Stimulated activated CD4-positive, alpha-beta T cell treated with anti-CD3 and anti-CD28 coated beads, TNF-alpha, amount 100 ng/mL, for 48 hours (primary cell): Measurements from ENCODE around the gene ARL6IP4.

Experiments
- DNase-seq, 3 donors: peaks; one replicate each; pipeline ENCODE4 v3.0.0-alpha.2; 2020; ENCODE audit warnings: low read depth in 3 of 3

Gene ARL6IP4

DNA sequence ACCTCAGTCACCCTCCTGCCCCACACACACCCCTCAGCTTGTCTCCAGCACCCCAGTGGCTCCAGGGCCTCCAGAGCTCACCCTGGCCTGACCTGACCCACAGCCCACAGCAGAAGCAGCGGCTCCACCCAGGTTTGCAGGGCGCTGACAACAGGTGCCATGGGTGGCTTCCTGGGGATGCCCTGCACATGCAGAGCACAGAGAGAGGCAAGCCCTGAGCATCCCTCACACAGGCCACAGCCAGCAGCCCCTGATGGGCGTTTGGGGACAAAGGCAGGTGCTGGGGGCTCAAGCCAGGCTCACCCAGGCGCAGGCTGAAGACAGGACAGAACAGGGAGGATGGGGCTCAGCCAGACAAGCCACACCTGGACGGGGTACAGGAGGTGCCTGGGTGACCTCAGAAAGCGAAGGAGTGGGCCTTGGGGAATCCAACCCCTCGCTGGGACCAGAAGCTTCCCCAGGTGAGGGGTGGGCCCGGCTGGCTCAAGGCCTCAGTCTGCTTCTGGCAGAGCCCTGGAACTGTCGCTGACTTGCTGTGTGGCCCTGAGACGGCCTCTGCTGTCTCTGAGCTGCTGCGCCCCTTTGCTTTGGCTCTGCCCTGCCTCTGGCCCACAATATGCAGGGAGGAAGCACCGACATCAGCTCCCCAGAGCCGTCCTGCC, 10.6 kb downstream of the ARL6IP4 start:
- DNase-seq: no peak

DNA sequence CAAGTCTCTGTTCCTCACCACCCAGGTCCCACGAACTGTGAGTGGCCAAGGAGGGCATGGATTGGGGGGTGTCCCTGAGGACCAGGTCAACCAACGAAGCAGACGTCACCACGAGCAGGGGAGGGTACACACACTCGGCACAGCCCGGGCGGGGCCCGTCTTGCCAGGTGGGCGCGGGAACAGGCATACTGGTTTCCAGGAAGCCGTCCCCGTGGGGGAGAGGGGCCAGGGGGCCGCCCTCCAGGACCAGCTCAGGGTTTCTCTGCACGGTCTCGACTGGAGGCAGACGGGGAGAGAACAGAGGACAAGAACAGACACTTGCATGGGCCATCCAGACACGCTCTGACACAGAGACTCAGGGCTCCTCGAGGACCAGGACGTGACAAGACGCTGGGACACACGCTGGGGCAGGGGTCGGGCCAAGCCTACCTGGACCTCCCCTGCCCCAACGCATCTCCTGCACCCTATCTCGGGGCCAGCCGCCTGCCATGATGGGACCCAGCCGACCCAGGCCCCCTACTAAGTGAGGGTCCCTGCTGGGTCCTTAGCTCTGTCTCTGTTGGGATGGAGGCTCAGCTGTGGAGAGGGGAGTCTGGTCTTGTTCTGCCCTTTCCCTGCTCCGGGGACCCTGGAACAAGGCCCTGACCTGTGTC, 11.3 kb downstream of the ARL6IP4 start:
- DNase-seq: no peak

DNA sequence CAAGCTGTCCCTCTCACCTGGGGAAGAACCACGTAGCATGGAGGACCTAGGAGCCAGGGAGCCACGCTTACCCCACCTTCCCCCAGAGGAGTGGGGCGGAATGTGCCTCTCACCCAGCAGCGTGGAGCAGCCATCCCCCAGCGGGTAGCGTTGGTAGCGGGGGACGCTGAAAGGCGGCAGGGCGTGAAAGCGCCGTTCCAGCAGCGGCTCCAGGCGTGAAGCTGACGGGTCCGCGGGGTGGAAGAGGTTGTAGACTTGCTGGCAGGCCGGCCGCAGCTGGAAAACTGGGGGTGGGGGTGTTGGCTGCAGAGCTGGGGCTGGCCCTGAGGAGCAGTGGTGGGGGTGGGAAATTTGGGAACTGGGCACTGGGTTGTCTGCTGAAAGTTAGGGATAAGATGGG, 11.9 kb downstream of the ARL6IP4 start:
- DNase-seq: no peak

DNA sequence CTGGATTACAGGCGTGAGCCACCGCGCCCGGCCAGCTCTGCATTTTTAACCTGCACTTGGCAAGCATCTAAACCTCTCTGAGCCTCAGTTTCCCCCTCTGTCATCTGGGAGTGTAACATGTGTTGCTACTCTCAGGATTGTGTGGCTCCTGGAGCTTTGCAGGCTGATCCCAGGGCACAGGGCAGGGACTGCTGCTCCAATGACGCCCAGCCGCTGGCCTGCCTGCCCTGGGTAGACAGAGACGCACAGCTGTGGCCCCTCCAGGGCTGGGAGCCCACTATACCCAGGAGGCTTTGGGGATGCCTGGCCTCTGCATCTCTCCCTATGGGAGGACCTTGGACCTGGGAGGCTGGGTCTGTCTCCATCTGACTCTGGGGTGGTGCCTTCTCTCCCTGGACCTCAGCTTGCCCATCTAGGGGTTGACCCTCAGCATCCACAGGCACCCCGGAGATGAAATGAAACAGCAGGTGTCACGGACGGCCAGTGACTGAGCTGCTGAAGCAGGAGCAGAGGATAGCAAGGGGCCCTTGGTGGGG, 13.7 kb downstream of the ARL6IP4 start:
- no peak for DNase-seq

DNA sequence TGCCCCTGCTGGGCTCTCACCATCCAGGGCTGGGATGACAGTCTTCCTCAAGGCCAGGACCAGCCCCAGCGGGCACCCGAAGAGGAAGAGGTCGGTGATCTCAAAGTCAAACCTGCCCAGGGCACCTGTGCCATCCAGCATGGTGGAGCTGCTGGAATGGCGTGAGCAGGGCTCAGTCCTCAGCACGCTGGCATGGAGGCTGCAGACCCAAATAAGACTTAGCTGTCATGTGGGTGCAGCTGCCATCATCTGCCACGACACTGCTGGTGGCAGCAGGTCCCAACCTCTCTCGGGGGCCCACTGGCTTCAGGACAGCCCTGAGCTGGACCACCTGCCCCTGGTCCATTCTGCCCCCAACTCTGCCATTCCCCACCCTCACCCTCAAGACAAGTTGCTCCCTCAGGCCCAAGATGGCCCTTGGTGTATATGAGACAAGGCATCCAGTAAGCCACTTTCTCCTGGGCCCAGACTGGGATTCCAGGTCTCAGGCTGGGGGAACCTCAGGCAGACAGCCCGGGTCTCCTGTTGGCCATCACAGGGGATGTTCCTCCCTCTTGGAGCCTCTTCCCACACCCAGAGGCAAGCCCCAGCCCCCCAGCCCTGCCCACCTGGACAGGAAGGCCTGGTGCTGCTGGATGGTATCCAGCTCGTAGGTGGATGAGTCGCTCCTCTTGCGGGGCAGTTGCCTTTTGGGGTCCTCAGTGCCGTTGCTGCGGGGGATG, 14.5 kb downstream of the ARL6IP4 start:
- DNase-seq: no peak

DNA sequence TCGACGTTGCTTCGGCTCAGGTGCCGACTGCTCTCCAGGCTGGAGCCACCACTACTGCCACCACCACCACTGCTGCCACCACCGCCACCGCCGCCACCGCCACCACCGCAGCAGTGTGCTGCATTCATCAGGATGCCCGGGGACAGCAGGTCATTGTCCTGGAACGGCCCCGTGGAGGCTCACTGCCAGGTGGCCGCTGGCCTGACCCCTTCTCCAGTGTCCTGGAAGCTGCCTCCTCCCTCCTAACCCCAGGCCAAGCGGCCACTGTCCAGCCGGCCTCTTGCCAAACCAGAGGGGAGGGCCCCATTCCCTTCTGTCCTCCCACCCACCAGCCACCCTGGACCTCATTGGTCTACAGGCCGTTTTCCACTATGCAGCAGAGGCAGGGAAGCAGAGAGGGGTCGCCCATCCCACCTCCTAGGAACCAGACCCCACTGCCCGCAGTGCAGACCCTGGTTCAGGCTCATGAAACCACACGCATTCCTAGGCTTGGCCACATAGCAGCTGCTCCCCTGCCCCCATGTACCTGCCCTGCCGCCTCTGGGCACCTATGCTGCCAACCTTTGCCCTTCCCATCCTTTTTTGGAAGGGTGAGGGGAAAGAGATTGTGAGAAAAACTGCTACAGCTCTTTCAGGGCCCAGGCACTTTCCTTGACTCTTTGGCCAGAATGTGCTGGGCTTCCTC, 15.2 kb downstream of the ARL6IP4 start:
- no peak for DNase-seq

DNA sequence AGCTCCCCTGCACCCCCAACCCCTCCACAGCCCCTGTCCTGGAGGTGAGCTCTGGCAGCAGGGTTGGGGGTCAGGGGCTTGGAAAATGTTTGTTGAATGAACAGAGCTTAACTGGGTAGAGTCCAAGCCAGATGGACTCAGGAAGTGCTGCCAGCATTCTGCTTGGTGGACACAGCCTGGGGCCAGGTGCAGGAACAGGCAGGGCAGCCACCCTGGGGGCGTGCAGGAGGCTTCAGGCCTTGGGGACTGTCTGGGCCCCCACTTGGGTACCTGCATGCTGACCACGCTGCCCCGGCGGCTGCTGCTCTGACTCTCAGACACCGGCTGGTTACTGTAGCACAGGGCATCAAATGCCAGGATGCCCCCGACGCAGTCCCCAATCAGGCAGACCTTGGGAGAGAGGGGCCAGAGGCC, 15.7 kb downstream of the ARL6IP4 start:
- DNase-seq: no peak

DNA sequence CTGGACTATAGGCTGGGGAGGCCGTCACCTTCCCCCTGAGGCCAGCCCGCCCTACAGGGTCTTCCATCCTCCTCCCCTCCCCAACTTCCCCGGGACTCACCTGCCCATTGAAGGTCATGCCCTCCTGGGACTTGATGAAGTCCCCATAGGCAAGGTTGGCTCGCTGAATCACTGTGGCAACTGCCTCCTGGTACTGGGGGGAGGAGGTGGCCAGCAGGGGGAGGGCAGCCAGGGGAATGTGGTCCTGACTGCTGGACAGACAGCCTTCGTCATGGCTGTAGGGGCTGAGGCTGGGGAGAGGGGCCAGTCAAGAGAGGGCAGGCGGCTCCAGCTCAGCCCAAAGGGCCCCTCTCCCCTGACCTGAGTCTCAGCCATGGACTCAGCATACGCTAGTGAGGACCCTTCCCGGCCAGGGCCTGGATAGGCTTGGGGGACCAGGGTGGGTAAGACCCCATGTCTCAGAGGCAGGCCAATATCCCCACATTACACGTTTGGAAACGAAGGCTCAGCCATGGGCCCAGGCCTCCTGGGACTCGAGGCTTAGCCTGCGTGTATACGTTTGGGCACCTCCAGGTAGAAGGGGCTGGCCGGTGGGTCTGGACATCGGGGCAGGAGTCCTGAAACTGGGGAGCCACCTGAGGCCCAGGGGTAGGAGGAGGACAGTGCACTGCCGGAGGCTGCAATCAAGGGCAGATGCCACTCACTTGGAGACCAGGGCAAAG, 16.3 kb downstream of the ARL6IP4 start:
- no peak for DNase-seq

DNA sequence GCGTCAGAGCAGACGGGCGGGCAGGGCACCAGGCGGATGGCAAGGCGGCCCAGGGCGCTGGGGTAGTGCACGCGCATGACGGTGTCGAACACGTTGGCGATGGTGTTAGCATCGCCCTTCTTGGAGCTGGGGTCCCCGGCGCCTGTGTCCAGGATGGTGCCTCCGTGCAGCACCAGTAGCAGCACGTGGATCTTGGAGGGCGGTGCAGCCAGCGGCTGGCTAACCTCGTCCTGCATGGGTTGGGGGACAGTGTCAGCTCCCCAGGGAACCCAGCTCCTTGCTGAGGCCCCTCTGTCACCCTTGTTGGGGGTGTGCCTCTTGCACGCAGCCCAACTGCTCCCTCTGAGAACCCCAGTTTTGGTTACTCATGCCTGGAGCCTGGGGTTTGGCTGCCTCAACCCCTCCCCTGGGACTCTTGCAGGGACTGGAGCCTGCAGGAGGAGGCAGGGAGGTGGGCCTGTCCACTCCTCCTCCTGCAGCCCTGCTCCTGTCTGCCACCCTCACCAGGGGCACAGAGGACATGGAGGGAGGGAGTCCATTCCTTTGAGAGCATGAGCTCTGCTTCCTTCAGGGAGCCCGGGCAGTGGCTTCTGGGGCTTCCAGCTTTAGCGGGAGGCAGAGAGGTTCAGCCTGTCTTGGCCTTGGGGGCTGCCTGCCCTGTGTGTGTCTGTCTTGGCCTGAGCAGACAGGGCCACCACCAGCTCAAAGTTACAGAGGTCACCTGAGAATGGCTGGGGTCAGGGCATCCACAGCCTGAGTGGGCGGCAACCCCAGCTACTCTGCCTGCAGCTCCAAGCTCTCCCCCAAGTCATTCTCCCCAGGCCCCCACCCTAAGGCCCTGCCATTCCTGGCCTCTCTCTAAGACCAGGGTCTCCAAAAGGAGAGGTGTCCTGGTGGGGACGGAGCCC, 17.1 kb downstream of the ARL6IP4 start:
- DNase-seq: no peak

DNA sequence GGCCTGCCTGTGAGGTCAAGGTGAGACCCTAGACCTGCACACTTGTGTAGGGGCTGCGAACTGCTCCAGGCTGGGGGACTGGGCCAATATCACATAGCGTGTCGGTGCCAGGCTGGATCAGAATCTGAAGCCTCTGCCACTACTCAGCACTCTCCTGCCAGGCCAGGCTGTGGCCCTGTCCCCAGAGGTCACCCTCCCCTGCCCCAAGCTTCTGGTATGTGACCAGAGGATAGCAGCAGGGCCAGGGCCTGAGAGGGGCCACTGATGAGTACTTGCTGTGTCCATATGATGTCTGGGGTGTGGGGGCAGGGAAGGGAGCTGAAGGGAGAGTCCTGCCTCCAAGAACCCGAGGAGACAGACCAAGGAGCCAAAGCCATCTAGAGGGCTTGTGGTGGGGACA, 17.8 kb downstream of the ARL6IP4 start:
- no peak for DNase-seq

DNA sequence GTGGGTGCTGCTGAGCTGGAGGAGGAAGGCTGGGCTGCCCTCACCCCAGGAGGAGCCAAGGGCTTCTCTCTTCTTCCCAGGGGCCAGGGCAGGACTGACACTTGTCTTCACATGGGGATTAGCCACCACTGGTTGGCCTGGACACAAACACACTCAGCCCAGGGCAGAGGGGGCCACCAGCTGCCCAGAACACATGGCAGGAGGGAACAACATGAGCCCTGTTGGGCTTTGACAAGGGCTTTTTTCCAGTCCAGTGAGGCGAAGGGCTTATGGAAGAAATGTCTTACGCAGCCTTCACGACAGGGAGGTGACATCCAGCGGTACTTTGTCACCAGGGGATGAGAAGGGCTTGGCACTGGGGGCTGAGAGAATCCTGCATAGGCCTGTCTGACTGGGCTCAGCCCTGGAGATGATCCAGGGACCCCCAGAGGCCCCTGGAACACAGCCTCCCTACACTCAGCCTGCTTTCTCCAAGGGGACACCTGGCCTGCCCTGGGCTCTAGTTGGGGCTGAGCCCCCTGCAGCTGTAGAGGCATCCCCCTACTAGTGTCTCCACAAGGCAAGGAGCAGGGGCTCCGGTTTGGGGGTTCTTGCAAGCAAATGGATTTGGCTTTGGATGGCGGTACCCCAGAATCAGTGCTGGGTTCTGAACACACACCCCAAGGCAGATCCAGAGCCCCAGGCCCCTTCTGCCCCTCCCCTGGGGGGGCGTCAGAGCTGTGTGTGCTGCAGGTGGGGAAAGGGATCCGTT, 18.9 kb downstream of the ARL6IP4 start:
- DNase-seq: no peak

DNA sequence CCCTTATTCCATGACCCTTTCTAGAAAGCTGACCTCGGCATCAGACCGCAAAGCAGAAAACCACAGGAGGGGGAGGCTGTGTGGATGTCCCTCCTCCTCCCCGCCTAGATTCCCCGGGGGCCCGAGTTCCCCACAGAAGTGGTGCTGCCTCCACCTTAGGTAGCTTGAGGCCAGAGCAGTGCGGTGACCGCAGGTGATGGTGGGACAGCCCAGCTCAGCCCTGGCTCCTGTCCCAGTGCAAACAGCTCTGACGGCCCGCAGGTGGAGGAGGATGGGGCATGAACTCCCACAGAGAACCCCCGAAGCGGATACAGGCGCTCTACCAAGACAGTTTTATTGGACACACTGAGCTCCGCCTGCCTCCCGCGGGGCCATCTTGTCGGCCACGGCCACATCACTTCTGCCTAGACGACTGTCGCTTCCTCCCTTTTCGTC, 19.5 kb downstream of the ARL6IP4 start:
- no peak for DNase-seq

DNA sequence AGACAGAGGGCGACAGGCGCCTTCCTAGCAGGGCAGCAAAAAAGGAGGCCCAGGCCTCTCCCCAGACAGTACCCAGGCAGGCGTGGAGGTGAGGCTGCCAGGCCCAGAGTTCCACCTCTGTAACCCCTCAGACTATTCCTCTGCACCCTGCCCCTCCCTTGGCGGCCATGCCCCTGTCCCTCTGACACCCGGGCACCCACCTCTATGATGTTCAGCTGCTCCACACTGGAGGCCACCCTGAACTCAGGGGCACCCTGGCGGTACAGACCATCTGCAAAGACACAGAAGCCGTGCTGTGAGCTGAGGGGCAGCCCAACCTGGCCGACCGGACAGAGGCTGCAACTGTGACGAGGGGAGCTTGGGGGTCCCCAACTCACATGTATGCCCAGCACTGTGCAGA, 20.1 kb downstream of the ARL6IP4 start:
- no peak for DNase-seq

DNA sequence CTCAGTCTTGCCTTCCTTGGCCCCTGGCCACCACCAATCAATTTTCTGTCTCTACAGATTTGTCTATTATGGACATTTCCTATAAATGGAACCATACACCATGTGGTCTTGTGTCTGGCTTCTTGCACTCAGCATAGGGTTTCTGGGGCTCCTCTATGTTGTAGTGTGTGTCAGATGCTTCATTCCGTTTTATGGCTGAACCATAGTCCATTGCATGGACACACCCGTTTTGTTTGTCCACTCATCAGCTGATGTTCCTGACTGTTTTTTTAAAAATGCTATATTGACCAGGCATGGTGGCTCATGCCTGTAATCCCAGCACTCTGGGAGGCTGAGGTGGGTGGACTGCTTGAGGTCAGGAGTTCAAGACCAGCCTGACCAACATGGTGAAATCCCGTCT, 21.0 kb downstream of the ARL6IP4 start:
- DNase-seq: no peak

DNA sequence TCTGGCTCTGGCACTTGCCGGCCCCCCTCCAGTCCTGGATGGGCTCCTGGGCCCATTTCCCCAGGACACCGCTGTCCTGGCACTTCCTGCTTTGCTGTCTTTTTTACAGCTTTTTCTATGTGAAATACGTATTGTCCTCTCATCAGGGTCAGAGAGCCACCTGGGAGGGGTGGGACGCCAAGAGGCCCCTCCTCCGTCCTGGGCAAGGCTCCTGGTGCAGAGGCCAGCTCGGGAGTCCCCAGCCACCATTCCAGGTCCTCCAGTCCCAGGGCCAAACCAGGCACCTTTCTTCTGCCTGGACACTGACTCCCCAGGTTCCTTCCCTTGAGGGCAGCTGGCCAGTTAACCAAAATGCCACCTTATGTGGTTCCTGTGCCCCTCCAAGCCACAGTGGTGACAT, 22.8 kb downstream of the ARL6IP4 start:
- DNase-seq: no peak

DNA sequence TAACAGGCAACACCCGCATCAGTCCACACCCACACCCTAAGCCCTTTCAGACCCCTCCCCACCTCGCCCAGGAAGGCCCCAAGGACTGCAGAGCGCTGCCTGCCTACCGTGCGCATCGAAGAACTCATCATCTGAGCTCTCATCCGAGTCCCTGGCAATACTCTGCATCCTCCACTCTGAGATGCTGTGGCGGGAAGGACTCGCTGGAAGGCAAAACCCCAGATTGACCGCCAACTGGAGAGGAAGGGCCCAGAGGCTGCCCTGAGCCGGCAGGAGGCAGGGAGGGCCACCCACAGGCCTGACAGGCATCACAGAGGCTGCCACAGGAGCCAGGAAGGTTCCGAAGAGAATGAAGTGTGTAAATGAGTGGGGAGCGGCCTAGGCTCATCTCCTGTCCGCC, 23.8 kb downstream of the ARL6IP4 start:
- no peak for DNase-seq

DNA sequence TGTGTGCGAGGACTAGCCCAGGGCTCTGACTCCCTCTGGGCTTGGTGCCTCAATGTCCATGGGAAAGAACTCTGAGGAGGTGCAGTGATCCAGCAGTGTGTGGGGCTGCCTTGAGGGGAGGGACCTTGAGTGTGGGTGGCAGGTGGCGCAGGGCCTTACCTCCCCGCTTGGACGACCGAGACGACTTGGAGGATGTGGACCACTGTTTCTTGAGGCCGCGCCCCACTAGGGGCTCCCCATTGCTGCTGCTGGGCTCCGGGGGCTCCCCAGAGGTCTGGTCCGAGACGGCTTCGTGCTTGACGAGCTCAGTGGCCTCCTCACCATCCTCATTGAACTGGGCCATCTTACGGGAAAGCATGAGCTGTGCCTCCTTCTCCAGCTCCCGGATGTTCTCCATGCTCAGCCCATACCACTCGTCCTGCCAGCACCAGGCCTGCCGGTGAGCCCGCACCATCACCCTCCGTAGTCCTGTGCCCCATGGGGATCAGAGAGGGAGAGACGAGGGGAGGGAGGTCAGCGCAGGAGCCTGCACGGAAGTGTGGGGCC, 24.7 kb downstream of the ARL6IP4 start:
- DNase-seq: no peak

DNA sequence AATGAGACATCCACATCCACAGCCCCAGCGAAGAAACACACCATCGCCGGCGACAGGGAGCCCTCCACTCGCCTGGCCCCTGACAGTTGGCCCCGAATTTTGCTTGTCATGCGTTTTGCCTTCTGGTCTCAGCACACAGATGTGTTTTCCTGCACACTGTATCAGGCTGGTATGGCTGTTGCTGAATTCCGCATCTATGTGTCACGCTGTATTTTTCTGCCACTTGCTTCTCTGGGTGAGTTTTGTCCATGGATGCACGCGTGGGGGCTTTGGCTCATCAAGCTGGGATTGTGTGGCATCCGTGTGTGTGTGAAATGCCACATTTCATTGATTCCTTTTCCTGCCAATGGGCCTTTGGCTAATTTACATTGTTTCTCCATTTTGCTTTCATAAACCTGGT, 26.5 kb downstream of the ARL6IP4 start:
- DNase-seq: no peak

DNA sequence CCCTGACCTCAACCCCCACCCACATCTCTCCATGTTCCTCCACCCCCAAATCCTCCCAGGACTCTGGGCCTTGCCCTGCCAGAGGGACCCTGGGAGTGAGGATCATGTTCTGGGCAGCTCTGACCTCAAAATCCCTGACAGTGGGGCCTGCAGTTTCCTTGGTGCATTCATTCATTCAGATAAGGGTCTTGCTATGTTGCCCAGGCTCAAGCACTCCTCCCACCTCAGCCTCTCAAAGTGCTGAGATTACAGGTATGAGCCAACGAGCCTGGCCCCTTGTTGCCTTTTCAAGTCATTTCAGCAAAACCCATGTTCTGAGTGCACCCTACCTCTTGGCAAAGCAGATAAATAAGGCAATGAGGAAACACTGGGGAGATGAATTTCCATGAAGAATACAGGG, 29.6 kb downstream of the ARL6IP4 start:
- DNase-seq: no peak

DNA sequence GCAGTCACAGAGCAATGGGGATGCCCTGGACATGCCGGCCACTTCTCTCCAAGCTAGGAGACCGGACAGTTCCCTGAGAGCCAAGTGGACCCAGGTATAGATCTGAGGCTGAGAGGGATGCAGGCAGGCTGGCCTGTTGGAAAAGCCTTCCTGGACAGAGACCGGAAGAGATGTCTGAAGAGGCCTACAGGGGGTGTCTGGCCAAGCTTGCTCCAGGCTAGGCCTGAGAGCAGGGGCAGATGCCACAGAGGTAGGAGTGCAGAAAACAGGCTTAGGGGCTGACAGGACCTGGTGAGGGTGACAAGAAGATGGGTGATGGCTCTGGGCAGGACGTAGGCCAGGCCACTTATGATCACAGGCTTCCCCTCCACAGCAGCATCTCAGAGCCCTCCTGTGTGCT, 30.2 kb downstream of the ARL6IP4 start:
- DNase-seq: no peak
